Heart right ventricle (tissue), 16 donors: ENCODE measurements around the gene CREB5. TPM values are rescaled to one million over a fixed set of nuclear protein-coding genes. Genes with fewer than 3 reads are reported as not detected.

Experiments used
- ATAC-seq, 8 donors: fragments of 200-7000 bp; cut with Tn5 transposase; one replicate each; pipeline ENCODE4 v1.9.1; 2020; ENCODE audit warnings: mild to moderate bottlenecking in 8 of 8, moderate library complexity in 8 of 8, moderate number of reproducible peaks in 1 of 8
- DNase-seq, 2 donors: peaks; one replicate each; pipeline ENCODE4 v3.0.0-alpha.2; 2020
- H3K27ac ChIP-seq, 10 donors: fragments of 200-600 bp; sonication (generic) in 2 of 10; one replicate each; pipeline versions ENCODE4 v1.5.0 to v1.8.0; 2020 to 2022; ENCODE audit warnings: mild to moderate bottlenecking in 3 of 10
- H3K27me3 ChIP-seq, 7 donors: fragments of 200-600 bp; one replicate each; pipeline ENCODE4 v1.8.0; 2021 to 2022; ENCODE audit warnings: mild to moderate bottlenecking in 2 of 7
- H3K36me3 ChIP-seq, 9 donors: fragments of 200-600 bp; sonication (generic) in 1 of 9; one replicate each; pipeline versions ENCODE4 v1.5.0 to v1.8.0; 2020 to 2022; ENCODE audit warnings: mild to moderate bottlenecking in 2 of 9
- H3K4me1 ChIP-seq, 9 donors: fragments of 200-600 bp; sonication (generic) in 1 of 9; one replicate each; pipeline versions ENCODE4 v1.5.0 to v1.8.0; 2020 to 2022; ENCODE audit warnings: mild to moderate bottlenecking in 4 of 9
- H3K4me3 ChIP-seq, 10 donors: fragments of 200-600 bp; sonication (generic) in 2 of 10; one replicate each; pipeline versions ENCODE4 v1.5.0 to v1.8.0; 2020 to 2022; ENCODE audit warnings: mild to moderate bottlenecking in 7 of 10, moderate library complexity in 2 of 10
- H3K9me3 ChIP-seq, 11 donors: fragments of 200-600 bp in 10 of 11; sonication (generic) in 2 of 11; one replicate each; pipeline versions ENCODE4 v1.5.0 to v1.8.0; 2013 to 2022; ENCODE audit warnings: mild to moderate bottlenecking in 2 of 11, control low read depth in 1 of 11, moderate library complexity in 1 of 11
- CTCF ChIP-seq, 9 donors: fragments of 200-600 bp; sonication (generic) in 2 of 9; IDR thresholded peaks; one replicate each; pipeline versions ENCODE4 v1.5.0 to v1.8.0; 2021 to 2022; ENCODE audit warnings: antibody characterized with exemption in 9 of 9, mild to moderate bottlenecking in 5 of 9, moderate library complexity in 1 of 9
- WGBS, 2 donors: extraction: QIAGEN DNeasy Blood & Tissue Kit; methylation state at CpG; one replicate each; pipeline ENCODE4 v1.1.7; 2013; ENCODE audit warnings: inconsistent platforms in 1 of 2; 5-methylcytosine and 5-hydroxymethylcytosine counted together
- intact Hi-C, 10 donors: fragments of 100-400 bp; cut with DNase I; formaldehyde crosslinking; loops; one replicate each; pipeline versions ENCODE4 v1.11.1 to v1.14.2; 2022
- polyA plus RNA-seq, 2 donors: library from polyadenylated mRNA; stranded (reverse); fragments of 200-250 nt; gene quantifications; one replicate each; pipeline ENCODE4 v1.2.3, GENCODE V29; 2013
- total RNA-seq, 10 donors: library from RNA; stranded (reverse); fragmentation: NEBNext Ultra II Directional in 3 of 10; extraction: Animal tissue kit (Norgen Biotek cat#: 25700) in 3 of 10; gene quantifications; one replicate each; pipeline versions ENCODE4 v1.2.1 to v1.2.4, GENCODE V29; 2021 to 2023
- donor health status: Arrhythmogenic right ventricular cardiomyopathy.
- donor health status: ischemic (EF 13 %, LVEDD 7.1; RV severe dilation, severe dysfunction).
- donor health status: healthy with polysubstance abuse.
- donor health status: DM: no; HTN: yes; CAD: no.
- donor health status: DM: no; HTN: no; CAD: no.
- donor health status: ischemic (EF 25% LVEDD 6.9; RV normal size, moderate dysfunction).
- donor health status: ischemic (EF 25% LVEDD 5.7; RV mildly dilated, moderate dysfunction).
- donor health status: healthy.
- donor health status: DM: yes; HTN: yes; CAD: no.
- donor health status: Ischemic cardiomyopathy.
- donor health status: ischemic (EF 35%, LVEDD 5.7; RV mildly dilated, moderate dysfunction).
- donor health status: nonischemic (EF 11% LVEDD 7.7; RV severe dilation, severe dysfunction).
- donor health status: DM: yes; HTN: yes; CAD: no.
- donor health status: PGD.
- donor health status: ischemic (EF 29% LVEDD 5.4; RV normal size, mild dysfunction).
- donor health status: nonischemic (EF 23%, LVEDD 6.1; RV moderate dilation, normal function).

The CREB5 gene
- total and polyA plus RNA-seq, 12 donors = 4.7 to 170 (median 19.0) TPM

GRCh38 chr7:28848906-28849305 is 436.6 kb downstream of the CREB5 start:
- intact Hi-C loops = loop anchor here in 1 of 10 donors (10.0 kb wide), 1 partner anchor 154 kb away; no protein-coding TSS in a partner anchor
- 96 to 97% methylated on average over 15 of the region's 15 CpGs for WGBS, 2 donors
- Histone ChIP-seq H3K4me1 (peaks cover 0 to 9% (median 4%) of the 10 kb centered on the region in 9 donors), H3K36me3 (no peaks in the 10 kb centered on the region), H3K9me3 (no peaks in the 10 kb centered on the region), H3K4me3 (no peak overlapping the region), H3K27ac (no peak overlapping the region), H3K27me3 (peaks cover 0 to 41% (median 3%) of the 10 kb centered on the region in 7 donors)
- DNase-seq = no peak
- TF ChIP-seq CTCF (IDR thresholded peaks at IDR 0.05) = no peak
- no peak for ATAC-seq

- Histone ChIP-seq H3K27ac (no peak overlapping the region), H3K36me3 (no peaks in the 10 kb centered on the region), H3K4me1 (peaks cover 0 to 16% (median 7%) of the 10 kb centered on the region in 9 donors), H3K9me3 (no peaks in the 10 kb centered on the region), H3K4me3 (no peak overlapping the region), H3K27me3 (peaks cover 0 to 49% (median 9%) of the 10 kb centered on the region in 7 donors)
- intact Hi-C loops = loop anchor here (5.0 to 10.0 kb wide), 10 partner anchors 158 to 556 kb away; no protein-coding TSS in a partner anchor
- no peak for TF ChIP-seq CTCF (IDR thresholded peaks at IDR 0.05)
- no peak for ATAC-seq
- no peak for DNase-seq
Observed at GRCh38 chr7:28850699-28851098, 438.4 kb downstream of the CREB5 start.

- no peak overlapping the region for H3K27ac ChIP-seq
- peaks cover 0 to 16% (median 5%) of the 10 kb centered on the region in 9 donors for H3K4me1 ChIP-seq
- H3K27me3 ChIP-seq = peaks cover 0 to 61% (median 9%) of the 10 kb centered on the region in 7 donors
- H3K4me3 ChIP-seq = peak overlapping the region in 3 of 10 donors; percentile 46 to 69 (median 67)
- 52 to 75% methylated on average over 4 of the region's 4 CpGs for WGBS, 2 donors
- H3K9me3 ChIP-seq = no peaks in the 10 kb centered on the region
- intact Hi-C loops = loop anchor here (5.0 to 10.0 kb wide), 10 partner anchors 161 to 558 kb away; no protein-coding TSS in a partner anchor
- no peak for TF ChIP-seq CTCF (IDR thresholded peaks at IDR 0.05)
- no peak for DNase-seq
- ATAC-seq = no peak
- H3K36me3 ChIP-seq = no peaks in the 10 kb centered on the region
Observed at GRCh38 chr7:28853150-28853549, 440.8 kb downstream of the CREB5 start.

- peak; percentile 61 to 96 (median 89) for TF ChIP-seq CTCF (IDR thresholded peaks at IDR 0.05)
- Histone ChIP-seq H3K36me3 (no peaks in the 10 kb centered on the region), H3K27ac (peak overlapping the region in 2 of 10 donors; percentile 6 to 60), H3K4me1 (peaks cover 0 to 16% (median 5%) of the 10 kb centered on the region in 9 donors), H3K27me3 (peaks cover 0 to 67% (median 14%) of the 10 kb centered on the region in 7 donors), H3K9me3 (no peaks in the 10 kb centered on the region), H3K4me3 (peak overlapping the region; percentile 43 to 69 (median 62))
- peak; percentile 73 to 85 for DNase-seq
- 5% methylated on average over 63 of the region's 63 CpGs for WGBS, 2 donors
- intact Hi-C loops = loop anchor here (1.0 to 10.0 kb wide), 13 partner anchors 162 to 559 kb away; no protein-coding TSS in a partner anchor
- peak; percentile 96 to 99 (median 99) for ATAC-seq
Observed at GRCh38 chr7:28853834-28854749, 441.8 kb downstream of the CREB5 start.
